ENCODE data around the gene FAM170B.

DNA sequence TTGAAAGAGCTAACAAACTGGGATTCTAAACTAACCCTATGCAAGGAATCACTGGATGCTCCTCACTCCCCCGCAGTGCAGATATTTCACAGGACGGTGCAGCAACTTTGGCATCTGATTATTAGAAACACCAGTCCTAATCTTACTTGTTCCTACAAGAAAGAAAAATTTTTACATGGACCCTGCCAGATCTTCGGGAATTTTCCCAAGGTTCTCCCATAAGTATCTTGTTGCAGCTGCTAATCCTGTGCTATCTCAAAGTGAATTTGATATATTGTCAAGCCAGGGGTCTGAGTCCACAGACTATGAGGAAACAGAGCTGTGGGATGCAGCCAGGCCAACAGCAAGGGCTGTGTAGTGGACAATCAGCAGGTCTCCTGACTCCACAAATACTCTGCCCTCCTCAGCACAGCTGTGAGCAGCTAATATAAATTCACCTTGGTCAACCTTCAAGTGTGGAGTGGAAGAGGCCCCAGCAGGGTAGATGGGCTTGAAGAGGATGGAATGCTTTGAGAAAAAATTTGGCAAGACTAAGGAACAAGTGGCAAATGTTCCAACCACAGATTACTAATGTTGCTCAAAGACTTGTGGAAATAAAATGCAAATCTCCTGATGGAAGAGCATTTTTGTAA is 44.1 kb downstream of the FAM170B start:
- TF ChIP-seq, protein P1, sequence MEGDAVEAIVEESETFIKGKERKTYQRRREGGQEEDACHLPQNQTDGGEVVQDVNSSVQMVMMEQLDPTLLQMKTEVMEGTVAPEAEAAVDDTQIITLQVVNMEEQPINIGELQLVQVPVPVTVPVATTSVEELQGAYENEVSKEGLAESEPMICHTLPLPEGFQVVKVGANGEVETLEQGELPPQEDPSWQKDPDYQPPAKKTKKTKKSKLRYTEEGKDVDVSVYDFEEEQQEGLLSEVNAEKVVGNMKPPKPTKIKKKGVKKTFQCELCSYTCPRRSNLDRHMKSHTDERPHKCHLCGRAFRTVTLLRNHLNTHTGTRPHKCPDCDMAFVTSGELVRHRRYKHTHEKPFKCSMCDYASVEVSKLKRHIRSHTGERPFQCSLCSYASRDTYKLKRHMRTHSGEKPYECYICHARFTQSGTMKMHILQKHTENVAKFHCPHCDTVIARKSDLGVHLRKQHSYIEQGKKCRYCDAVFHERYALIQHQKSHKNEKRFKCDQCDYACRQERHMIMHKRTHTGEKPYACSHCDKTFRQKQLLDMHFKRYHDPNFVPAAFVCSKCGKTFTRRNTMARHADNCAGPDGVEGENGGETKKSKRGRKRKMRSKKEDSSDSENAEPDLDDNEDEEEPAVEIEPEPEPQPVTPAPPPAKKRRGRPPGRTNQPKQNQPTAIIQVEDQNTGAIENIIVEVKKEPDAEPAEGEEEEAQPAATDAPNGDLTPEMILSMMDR (IDR thresholded peaks at IDR 0.05) = no peak
- no peak for TF ChIP-seq POLR2A (IDR thresholded peaks at IDR 0.05)

Data from esophagus squamous epithelium (tissue), 4 donors.